Stimulated activated CD4-positive, alpha-beta T cell treated with anti-CD3 and anti-CD28 coated beads, Interleukin-1b, Interleukin-23, amount 100 ng/mL, for 24 hours (primary cell): ENCODE results near the gene MCCD1.

Experiments
- DNase-seq, 4 experiments: peaks; one replicate each; pipeline ENCODE4 v3.0.0-alpha.2; 2020; ENCODE audit warnings: low read depth in 4 of 4, low spot score in 1 of 4

The MCCD1 gene

DNA sequence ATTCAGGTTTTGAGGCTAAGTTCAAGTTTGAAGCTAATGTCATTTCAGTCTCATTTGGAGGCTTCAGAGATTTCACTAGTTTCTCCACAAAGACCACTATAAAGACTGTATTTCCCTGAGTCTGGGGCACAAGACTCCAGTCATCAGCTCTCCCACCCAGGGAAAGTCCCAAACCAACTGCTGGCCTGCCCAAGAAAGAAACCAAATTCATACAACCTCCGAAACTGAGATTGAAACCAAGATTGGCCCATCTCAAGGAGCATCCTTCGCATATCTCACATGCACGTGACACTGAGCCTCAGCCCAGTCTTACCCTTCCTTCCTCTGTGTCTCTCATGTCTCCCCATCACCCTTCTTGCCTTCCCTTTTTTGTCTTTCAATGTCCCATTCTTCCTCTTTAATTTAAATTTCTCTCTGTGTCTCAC is 39.8 kb downstream of the MCCD1 start:
- peak in 2 of 4 experiments; percentile 48 to 61 for DNase-seq

DNA sequence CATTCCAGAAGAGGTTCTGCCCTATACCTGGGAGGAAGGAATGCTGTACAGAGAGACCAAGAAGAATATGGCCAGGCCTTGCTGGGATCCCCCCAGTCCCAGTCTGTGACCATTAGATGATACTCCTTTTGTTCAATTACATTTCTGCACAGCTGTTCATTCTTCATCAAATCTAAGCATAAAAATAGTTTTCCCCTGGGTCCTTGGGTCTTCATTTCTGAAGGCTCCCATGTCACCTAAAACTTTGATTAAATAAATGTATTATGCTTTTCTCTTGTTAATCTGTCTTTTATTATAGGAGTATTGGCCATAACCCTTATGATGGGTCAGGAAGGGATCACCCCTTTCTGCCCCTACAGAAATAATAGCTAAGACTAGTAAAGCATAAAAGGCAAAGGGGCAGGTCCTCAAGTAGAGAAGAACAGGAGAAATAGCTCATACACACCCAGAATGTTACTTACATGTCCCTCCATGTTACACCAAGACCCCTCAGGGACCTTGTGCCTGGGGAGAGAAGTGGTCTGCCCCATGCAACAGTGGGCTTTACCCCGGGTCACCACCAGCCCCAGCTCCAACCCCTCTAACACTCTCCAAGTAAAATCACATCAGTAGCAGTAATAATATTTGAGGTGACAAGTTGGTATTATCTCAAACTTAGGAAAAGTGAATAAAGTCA is 41.2 kb downstream of the MCCD1 start:
- no peak for DNase-seq

DNA sequence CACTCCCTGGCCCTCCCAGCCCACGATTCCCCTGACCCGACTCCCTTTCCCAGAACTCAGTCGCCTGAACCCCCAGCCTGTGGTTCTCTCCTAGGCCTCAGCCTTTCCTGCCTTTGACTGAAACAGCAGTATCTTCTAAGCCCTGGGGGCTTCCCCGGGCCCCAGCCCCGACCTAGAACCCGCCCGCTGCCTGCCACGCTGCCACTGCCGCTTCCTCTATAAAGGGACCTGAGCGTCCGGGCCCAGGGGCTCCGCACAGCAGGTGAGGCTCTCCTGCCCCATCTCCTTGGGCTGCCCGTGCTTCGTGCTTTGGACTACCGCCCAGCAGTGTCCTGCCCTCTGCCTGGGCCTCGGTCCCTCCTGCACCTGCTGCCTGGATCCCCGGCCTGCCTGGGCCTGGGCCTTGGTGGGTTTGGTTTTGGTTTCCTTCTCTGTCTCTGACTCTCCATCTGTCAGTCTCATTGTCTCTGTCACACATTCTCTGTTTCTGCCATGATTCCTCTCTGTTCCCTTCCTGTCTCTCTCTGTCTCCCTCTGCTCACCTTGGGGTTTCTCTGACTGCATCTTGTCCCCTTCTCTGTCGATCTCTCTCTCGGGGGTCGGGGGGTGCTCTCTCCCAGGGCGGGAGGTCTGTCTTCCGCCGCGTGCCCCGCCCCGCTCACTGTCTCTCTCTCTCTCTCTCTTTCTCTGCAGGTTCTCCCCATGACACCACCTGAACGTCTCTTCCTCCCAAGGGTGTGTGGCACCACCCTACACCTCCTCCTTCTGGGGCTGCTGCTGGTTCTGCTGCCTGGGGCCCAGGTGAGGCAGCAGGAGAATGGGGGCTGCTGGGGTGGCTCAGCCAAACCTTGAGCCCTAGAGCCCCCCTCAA is 43.5 kb downstream of the MCCD1 start, which contains the start of gene LTA:
Gene LTA (plus strand): TSS at position 249 of the 871 bp plus-strand sequence. CDS start 454 bp downstream, at position 703.
- DNase-seq, result peak in 3 of 4 experiments; percentile 59 to 81 (median 72)

DNA sequence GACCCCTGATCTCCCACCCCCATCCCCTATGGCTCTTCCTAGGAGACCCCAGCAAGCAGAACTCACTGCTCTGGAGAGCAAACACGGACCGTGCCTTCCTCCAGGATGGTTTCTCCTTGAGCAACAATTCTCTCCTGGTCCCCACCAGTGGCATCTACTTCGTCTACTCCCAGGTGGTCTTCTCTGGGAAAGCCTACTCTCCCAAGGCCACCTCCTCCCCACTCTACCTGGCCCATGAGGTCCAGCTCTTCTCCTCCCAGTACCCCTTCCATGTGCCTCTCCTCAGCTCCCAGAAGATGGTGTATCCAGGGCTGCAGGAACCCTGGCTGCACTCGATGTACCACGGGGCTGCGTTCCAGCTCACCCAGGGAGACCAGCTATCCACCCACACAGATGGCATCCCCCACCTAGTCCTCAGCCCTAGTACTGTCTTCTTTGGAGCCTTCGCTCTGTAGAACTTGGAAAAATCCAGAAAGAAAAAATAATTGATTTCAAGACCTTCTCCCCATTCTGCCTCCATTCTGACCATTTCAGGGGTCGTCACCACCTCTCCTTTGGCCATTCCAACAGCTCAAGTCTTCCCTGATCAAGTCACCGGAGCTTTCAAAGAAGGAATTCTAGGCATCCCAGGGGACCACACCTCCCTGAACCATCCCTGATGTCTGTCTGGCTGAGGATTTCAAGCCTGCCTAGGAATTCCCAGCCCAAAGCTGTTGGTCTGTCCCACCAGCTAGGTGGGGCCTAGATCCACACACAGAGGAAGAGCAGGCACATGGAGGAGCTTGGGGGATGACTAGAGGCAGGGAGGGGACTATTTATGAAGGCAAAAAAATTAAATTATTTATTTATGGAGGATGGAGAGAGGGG is 44.7 kb downstream of the MCCD1 start:
- DNase-seq, result no peak

DNA sequence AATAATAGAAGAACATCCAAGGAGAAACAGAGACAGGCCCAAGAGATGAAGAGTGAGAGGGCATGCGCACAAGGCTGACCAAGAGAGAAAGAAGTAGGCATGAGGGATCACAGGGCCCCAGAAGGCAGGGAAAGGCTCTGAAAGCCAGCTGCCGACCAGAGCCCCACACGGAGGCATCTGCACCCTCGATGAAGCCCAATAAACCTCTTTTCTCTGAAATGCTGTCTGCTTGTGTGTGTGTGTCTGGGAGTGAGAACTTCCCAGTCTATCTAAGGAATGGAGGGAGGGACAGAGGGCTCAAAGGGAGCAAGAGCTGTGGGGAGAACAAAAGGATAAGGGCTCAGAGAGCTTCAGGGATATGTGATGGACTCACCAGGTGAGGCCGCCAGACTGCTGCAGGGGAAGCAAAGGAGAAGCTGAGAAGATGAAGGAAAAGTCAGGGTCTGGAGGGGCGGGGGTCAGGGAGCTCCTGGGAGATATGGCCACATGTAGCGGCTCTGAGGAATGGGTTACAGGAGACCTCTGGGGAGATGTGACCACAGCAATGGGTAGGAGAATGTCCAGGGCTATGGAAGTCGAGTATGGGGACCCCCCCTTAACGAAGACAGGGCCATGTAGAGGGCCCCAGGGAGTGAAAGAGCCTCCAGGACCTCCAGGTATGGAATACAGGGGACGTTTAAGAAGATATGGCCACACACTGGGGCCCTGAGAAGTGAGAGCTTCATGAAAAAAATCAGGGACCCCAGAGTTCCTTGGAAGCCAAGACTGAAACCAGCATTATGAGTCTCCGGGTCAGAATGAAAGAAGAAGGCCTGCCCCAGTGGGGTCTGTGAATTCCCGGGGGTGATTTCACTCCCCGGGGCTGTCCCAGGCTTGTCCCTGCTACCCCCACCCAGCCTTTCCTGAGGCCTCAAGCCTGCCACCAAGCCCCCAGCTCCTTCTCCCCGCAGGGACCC is 45.6 kb downstream of the MCCD1 start:
- DNase-seq, result peak in 2 of 4 experiments; percentile 30 to 71

DNA sequence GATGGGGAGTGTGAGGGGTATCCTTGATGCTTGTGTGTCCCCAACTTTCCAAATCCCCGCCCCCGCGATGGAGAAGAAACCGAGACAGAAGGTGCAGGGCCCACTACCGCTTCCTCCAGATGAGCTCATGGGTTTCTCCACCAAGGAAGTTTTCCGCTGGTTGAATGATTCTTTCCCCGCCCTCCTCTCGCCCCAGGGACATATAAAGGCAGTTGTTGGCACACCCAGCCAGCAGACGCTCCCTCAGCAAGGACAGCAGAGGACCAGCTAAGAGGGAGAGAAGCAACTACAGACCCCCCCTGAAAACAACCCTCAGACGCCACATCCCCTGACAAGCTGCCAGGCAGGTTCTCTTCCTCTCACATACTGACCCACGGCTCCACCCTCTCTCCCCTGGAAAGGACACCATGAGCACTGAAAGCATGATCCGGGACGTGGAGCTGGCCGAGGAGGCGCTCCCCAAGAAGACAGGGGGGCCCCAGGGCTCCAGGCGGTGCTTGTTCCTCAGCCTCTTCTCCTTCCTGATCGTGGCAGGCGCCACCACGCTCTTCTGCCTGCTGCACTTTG is 46.7 kb downstream of the MCCD1 start, which contains the start of gene TNF:
Gene TNF (plus strand): TSS at position 231 of the 567 bp plus-strand sequence. CDS start 177 bp downstream, at position 408.
- peak; percentile 66 to 90 (median 77) for DNase-seq

DNA sequence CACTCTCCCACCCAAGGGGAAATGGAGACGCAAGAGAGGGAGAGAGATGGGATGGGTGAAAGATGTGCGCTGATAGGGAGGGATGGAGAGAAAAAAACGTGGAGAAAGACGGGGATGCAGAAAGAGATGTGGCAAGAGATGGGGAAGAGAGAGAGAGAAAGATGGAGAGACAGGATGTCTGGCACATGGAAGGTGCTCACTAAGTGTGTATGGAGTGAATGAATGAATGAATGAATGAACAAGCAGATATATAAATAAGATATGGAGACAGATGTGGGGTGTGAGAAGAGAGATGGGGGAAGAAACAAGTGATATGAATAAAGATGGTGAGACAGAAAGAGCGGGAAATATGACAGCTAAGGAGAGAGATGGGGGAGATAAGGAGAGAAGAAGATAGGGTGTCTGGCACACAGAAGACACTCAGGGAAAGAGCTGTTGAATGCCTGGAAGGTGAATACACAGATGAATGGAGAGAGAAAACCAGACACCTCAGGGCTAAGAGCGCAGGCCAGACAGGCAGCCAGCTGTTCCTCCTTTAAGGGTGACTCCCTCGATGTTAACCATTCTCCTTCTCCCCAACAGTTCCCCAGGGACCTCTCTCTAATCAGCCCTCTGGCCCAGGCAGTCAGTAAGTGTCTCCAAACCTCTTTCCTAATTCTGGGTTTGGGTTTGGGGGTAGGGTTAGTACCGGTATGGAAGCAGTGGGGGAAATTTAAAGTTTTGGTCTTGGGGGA is 47.4 kb downstream of the MCCD1 start:
- no peak for DNase-seq

DNA sequence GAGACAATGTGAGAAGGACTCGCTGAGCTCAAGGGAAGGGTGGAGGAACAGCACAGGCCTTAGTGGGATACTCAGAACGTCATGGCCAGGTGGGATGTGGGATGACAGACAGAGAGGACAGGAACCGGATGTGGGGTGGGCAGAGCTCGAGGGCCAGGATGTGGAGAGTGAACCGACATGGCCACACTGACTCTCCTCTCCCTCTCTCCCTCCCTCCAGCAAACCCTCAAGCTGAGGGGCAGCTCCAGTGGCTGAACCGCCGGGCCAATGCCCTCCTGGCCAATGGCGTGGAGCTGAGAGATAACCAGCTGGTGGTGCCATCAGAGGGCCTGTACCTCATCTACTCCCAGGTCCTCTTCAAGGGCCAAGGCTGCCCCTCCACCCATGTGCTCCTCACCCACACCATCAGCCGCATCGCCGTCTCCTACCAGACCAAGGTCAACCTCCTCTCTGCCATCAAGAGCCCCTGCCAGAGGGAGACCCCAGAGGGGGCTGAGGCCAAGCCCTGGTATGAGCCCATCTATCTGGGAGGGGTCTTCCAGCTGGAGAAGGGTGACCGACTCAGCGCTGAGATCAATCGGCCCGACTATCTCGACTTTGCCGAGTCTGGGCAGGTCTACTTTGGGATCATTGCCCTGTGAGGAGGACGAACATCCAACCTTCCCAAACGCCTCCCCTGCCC is 48.3 kb downstream of the MCCD1 start:
- DNase-seq, result peak in 1 of 4 experiments; percentile 49

DNA sequence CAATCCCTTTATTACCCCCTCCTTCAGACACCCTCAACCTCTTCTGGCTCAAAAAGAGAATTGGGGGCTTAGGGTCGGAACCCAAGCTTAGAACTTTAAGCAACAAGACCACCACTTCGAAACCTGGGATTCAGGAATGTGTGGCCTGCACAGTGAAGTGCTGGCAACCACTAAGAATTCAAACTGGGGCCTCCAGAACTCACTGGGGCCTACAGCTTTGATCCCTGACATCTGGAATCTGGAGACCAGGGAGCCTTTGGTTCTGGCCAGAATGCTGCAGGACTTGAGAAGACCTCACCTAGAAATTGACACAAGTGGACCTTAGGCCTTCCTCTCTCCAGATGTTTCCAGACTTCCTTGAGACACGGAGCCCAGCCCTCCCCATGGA is 48.8 kb downstream of the MCCD1 start:
- no peak for DNase-seq

DNA sequence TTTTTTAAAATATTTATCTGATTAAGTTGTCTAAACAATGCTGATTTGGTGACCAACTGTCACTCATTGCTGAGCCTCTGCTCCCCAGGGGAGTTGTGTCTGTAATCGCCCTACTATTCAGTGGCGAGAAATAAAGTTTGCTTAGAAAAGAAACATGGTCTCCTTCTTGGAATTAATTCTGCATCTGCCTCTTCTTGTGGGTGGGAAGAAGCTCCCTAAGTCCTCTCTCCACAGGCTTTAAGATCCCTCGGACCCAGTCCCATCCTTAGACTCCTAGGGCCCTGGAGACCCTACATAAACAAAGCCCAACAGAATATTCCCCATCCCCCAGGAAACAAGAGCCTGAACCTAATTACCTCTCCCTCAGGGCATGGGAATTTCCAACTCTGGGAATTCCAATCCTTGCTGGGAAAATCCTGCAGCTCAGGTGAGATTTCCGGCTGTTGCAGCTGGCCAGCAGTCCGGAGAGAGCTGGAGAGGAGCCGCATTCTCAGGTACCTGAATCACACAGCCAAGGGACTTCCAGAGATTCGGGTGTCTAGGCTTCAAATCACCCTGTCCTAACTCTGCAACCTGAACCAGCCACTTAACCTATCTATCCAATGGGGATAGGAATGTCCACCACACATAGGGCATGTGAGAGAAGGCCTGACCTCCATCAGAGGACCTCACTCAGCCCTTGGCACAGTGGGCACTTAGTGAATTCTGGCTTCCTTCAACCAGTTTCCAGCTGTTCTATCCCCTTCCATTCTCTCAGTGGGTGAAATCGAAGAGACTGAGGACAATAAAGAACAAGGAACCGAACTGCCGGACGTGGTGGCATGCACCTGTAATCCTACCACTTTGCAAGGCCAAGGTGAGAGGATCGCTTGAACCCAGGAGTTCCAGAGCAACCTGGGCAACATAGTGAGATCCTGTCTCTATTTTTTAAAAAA is 49.7 kb downstream of the MCCD1 start:
- DNase-seq, result peak in 1 of 4 experiments; percentile 37

DNA sequence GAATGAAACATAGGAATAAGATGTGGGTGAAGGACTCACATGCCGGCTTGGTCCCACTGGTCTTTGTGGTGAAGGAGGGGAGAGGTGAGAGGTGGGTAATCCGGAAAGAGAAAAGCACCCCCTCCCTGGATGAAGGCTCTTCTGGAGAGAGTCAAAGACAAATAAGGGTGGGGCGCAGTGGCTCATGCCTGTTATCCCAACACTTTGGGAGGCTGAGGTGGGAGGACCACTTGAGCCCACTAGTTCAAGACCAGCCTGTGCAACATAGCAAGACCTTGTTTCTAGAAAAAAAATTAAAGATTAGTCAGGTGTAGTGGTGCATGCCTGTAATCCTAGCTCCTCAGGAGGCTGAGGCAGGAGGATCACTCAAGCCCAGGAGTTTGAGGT is 50.4 kb downstream of the MCCD1 start:
- no peak for DNase-seq
